ENCODE results near the gene RGL2. TPM values are rescaled to one million over a fixed set of nuclear protein-coding genes. Genes with fewer than 3 reads are reported as not detected.

RGL2 gene
- total and polyA plus RNA-seq, 2 of the 13 experiments (the other 11 are each of a cell fraction or from before 2014, with no cell fraction given) = 22.9 to 47.4 TPM

- TF ChIP-seq YEATS4 (CRISPR knock-in tag; IDR thresholded peaks at IDR 0.05; ENCODE audit: borderline replicate concordance) = peak; percentile 85
- no peak; the same call in 1 of the 2 replicates for TF ChIP-seq ZNF33B (CRISPR knock-in tag; IDR thresholded peaks at IDR 0.05)
- peak; percentile 36; the same call in 1 of the 2 replicates for TF ChIP-seq EEA1 (CRISPR knock-in tag; IDR thresholded peaks at IDR 0.05; ENCODE audit: borderline replicate concordance)
- TF ChIP-seq SP140L (CRISPR knock-in tag; IDR thresholded peaks at IDR 0.05; ENCODE audit: borderline replicate concordance) = no peak
- peak; percentile 39; the same call in 1 of the 3 replicates for TF ChIP-seq MXI1 (IDR thresholded peaks at IDR 0.05; ENCODE audit: borderline replicate concordance, low read depth, low read length)
- TF ChIP-seq HOXA9 (CRISPR knock-in tag; IDR thresholded peaks at IDR 0.05; ENCODE audit: borderline replicate concordance) = no peak
- no peak for TF ChIP-seq SIX4 (CRISPR knock-in tag; IDR thresholded peaks at IDR 0.05)
- peak; percentile 35; the same call in 1 of the 2 replicates for TF ChIP-seq DRAP1 (CRISPR knock-in tag; IDR thresholded peaks at IDR 0.05)
- TF ChIP-seq ZNF776 (CRISPR knock-in tag; IDR thresholded peaks at IDR 0.05) = peak; percentile 28; the same call in 1 of the 2 replicates
- no peak for TF ChIP-seq MAFF (IDR thresholded peaks at IDR 0.05; ENCODE audit: low read depth, low read length)
- TF ChIP-seq HNRNPLL (IDR thresholded peaks at IDR 0.05; ENCODE audit: low read depth, low read length, poor library complexity, severe bottlenecking) = peak; percentile 51
- peak; percentile 77; the same call in 1 of the 2 replicates for TF ChIP-seq ZNF678 (CRISPR knock-in tag; IDR thresholded peaks at IDR 0.05)
- TF ChIP-seq NFE2L2 (IDR thresholded peaks at IDR 0.05; ENCODE audit: low read length) = no peak
- TF ChIP-seq ZNF713 (CRISPR knock-in tag; IDR thresholded peaks at IDR 0.05) = no peak
- peak; percentile 94 for TF ChIP-seq AGO2 (optimal IDR thresholded peaks at IDR 0.05; ENCODE audit: low read depth, low read length)
- no peak; the same call in 1 of the 2 replicates for TF ChIP-seq ZNF784 (CRISPR knock-in tag; IDR thresholded peaks at IDR 0.05; ENCODE audit: borderline replicate concordance)
- TF ChIP-seq CAMTA2 (CRISPR knock-in tag; IDR thresholded peaks at IDR 0.05; ENCODE audit: borderline replicate concordance) = peak; percentile 21; the same call in 1 of the 2 replicates
- 0 out of 2 replicates have a peak, but pooled peaks have one; percentile 33 for TF ChIP-seq ZNF292 (CRISPR knock-in tag; IDR thresholded peaks at IDR 0.05; ENCODE audit: borderline replicate concordance, low read depth)
- peak; percentile 35; the same call in 1 of the 2 replicates for TF ChIP-seq FOSL2 (CRISPR knock-in tag; IDR thresholded peaks at IDR 0.05)
- 0 out of 2 replicates have a peak, but pooled peaks have one; percentile 76 for TF ChIP-seq ZNF101 (CRISPR knock-in tag; IDR thresholded peaks at IDR 0.05; ENCODE audit: borderline replicate concordance, low read depth)
- TF ChIP-seq NR1H2 (CRISPR knock-in tag; IDR thresholded peaks at IDR 0.05; ENCODE audit: borderline replicate concordance, low read depth) = no peak
- TF ChIP-seq CEBPZ (IDR thresholded peaks at IDR 0.05; ENCODE audit: low read length) = no peak
- TF ChIP-seq HES4 (CRISPR knock-in tag; IDR thresholded peaks at IDR 0.05; ENCODE audit: borderline replicate concordance) = 0 out of 2 replicates have a peak, but pooled peaks have one; percentile 59
- 0 out of 2 replicates have a peak, but pooled peaks have one; percentile 34 for TF ChIP-seq ZNF414 (CRISPR knock-in tag; IDR thresholded peaks at IDR 0.05)
Measured at GRCh38 chr6:33313709-33314514, 15.2 kb upstream of the RGL2 start, which contains the start of gene TAPBP (continued).

All from HepG2 (cell line).